Activated CD4-positive, alpha-beta T cell treated with anti-CD3 and anti-CD28 coated beads for 36 hours (primary cell): ENCODE measurements around the gene BICDL2. TPM values are rescaled to one million over a fixed set of nuclear protein-coding genes. Genes with fewer than 3 reads are reported as not detected.
A peak's percentile ranks its signal among the peaks of the same experiment; 100 is the strongest.

ENCODE experiments used
- ATAC-seq: fragments of 200-7000 bp; cut with Tn5 transposase; one replicate; pipeline ENCODE4 v1.10.0; 2021; ENCODE audit warnings: mild to moderate bottlenecking, moderate library complexity
- CTCF ChIA-PET: fragments of 350-600 bp; sonication (Branson Sonifier 250); formaldehyde crosslinking; loops from one replicate; lab custom pipeline; 2021; ENCODE audit warnings: antibody characterized with exemption; lab: Charles Lee
- POLR2A ChIA-PET: fragments of 350-600 bp; sonication (Branson Sonifier 250); formaldehyde crosslinking; loops from one replicate; lab custom pipeline; 2021; ENCODE audit warnings: antibody characterized with exemption, inconsistent platforms; lab: Charles Lee
- DNase-seq: peaks from one replicate; pipeline ENCODE4 v3.0.0-alpha.2; 2020
- H3K27ac Mint-ChIP-seq: one replicate; pipeline ENCODE4 v1.8.0; 2021; ENCODE audit warnings: mixed read lengths
- H3K27me3 Mint-ChIP-seq: one replicate; pipeline ENCODE4 v1.8.0; 2021; ENCODE audit warnings: mixed read lengths
- H3K36me3 Mint-ChIP-seq: one replicate; pipeline ENCODE4 v1.8.0; 2021; ENCODE audit warnings: low read depth, mixed read lengths
- H3K4me1 Mint-ChIP-seq: one replicate; pipeline ENCODE4 v1.8.0; 2021; ENCODE audit warnings: mixed read lengths
- H3K4me3 Mint-ChIP-seq: one replicate; pipeline ENCODE4 v1.8.0; 2021; ENCODE audit warnings: mild to moderate bottlenecking, moderate library complexity, mixed read lengths
- H3K9me3 Mint-ChIP-seq: one replicate; pipeline ENCODE4 v1.8.0; 2021; ENCODE audit warnings: low read depth, mixed read lengths
- intact Hi-C, 2 experiments: fragments of 100-400 bp; cut with DNase I in 1 of 2; cut with micrococcal nuclease in 1 of 2; formaldehyde crosslinking; loops; one replicate each; pipeline versions ENCODE4 v1.14.2 to v1.15.1; 2022 to 2024; cut with DNase I, micrococcal nuclease
- total RNA-seq, 2 experiments: library from RNA; stranded (reverse); gene quantifications; one replicate each; pipeline ENCODE4 v1.2.3, GENCODE V29; 2021

The BICDL2 gene
- total RNA-seq, 2 experiments from 2014 or later: 0.58 to 1.2 TPM

- Mint-ChIP-seq H3K4me1 (peaks cover 50% of the 10 kb centered on the region), H3K27me3 (peaks cover 4% of the 10 kb centered on the region), H3K9me3 (no peaks in the 10 kb centered on the region), H3K36me3 (peaks cover 14% of the 10 kb centered on the region), H3K4me3 (peak within 1 kb of the TSS; percentile 74), H3K27ac (peak within 1 kb of the TSS; percentile 97)
- intact Hi-C loops: loop anchor here (1.0 to 5.0 kb wide), 18 partner anchors 21 to 1283 kb away; partner anchors contain the start of genes ADCY9 (in 1 of the 2), CEMP1 (in 1 of the 2), ELOB (in 1 of the 2) and NTHL1 (in 1 of the 2)
- ATAC-seq: peak; percentile 74
- ChIA-PET CTCF (interaction anchor here (0.6 to 3.8 kb wide), 5 partner anchors 8 to 21 kb away, joined by 3 to 39 read pairs (median 6); no protein-coding TSS in a partner anchor), POLR2A (interaction anchor here (0.6 to 1.5 kb wide), 5 partner anchors 46 to 259 kb away, joined by 3 to 10 read pairs (median 3); partner anchors contain the start of gene ZNF213)
- DNase-seq: peak; percentile 99
Measured at GRCh38 chr16:3023669-3024478, 12.9 kb downstream of the BICDL2 start, which contains the start of the genes HCFC1R1 and THOC6. Gene HCFC1R1 (minus strand): TSS chr16:3023942. CDS start chr16:3023941, 1 bp downstream. Gene THOC6 (plus strand): TSS chr16:3024035. CDS start chr16:3024327, 292 bp downstream.

GRCh38 chr16:3023415-3023668 is 13.4 kb downstream of the BICDL2 start:
- peak; percentile 66 for DNase-seq
- Mint-ChIP-seq H3K27me3 (peaks cover 4% of the 10 kb centered on the region), H3K4me3 (peak overlapping the region; percentile 74), H3K36me3 (peaks cover 14% of the 10 kb centered on the region), H3K4me1 (peaks cover 51% of the 10 kb centered on the region), H3K9me3 (no peaks in the 10 kb centered on the region), H3K27ac (peak overlapping the region; percentile 97)
- intact Hi-C loops: loop anchor here (5.0 kb wide), 8 partner anchors 34 to 1284 kb away; partner anchors contain the start of genes ADCY9 (in 1 of the 2), CEMP1 (in 1 of the 2), ELOB (in 1 of the 2) and RNPS1 (in 1 of the 2)
- POLR2A ChIA-PET: interaction anchor here (0.7 to 1.2 kb wide), 3 partner anchors 47 to 75 kb away, joined by 3 read pairs; partner anchors contain the start of gene ZSCAN10
- CTCF ChIA-PET: interaction anchor here (1.0 to 3.8 kb wide), 5 partner anchors 9 to 40 kb away, joined by 3 to 39 read pairs (median 6); no protein-coding TSS in a partner anchor
- no peak for ATAC-seq

- H3K27ac Mint-ChIP-seq: peak overlapping the region; percentile 97
- no peaks in the 10 kb centered on the region for H3K9me3 Mint-ChIP-seq
- no peak for ATAC-seq
- POLR2A ChIA-PET: interaction anchor here (0.5 to 1.2 kb wide), 5 partner anchors 41 to 191 kb away, joined by 3 to 4 read pairs (median 3); partner anchors contain the start of gene ZSCAN10
- intact Hi-C loops: loop anchor here (5.0 kb wide), 8 partner anchors 34 to 1284 kb away; partner anchors contain the start of genes ADCY9 (in 1 of the 2), CEMP1 (in 1 of the 2), ELOB (in 1 of the 2) and RNPS1 (in 1 of the 2)
- peaks cover 5% of the 10 kb centered on the region for H3K27me3 Mint-ChIP-seq
- peak; percentile 43 for DNase-seq
- H3K4me1 Mint-ChIP-seq: peaks cover 53% of the 10 kb centered on the region
- H3K4me3 Mint-ChIP-seq: peak overlapping the region; percentile 74
- CTCF ChIA-PET: interaction anchor here (0.6 to 3.8 kb wide), 8 partner anchors 9 to 727 kb away, joined by 3 to 39 read pairs (median 6); no protein-coding TSS in a partner anchor
- peaks cover 14% of the 10 kb centered on the region for H3K36me3 Mint-ChIP-seq
Measured at GRCh38 chr16:3022684-3023414, 13.9 kb downstream of the BICDL2 start.

- Mint-ChIP-seq H3K4me1 (peaks cover 50% of the 10 kb centered on the region), H3K4me3 (peak overlapping the region; percentile 74), H3K9me3 (no peaks in the 10 kb centered on the region), H3K36me3 (peaks cover 14% of the 10 kb centered on the region), H3K27me3 (peaks cover 5% of the 10 kb centered on the region), H3K27ac (peak overlapping the region; percentile 97)
- DNase-seq (peak; percentile 97), ATAC-seq (peak; percentile 37)
- POLR2A ChIA-PET: interaction anchor here (0.5 to 1.3 kb wide), 7 partner anchors 14 to 192 kb away, joined by 3 to 7 read pairs (median 3); partner anchors contain the start of genes IL32 and ZSCAN10
- CTCF ChIA-PET: interaction anchor here (0.6 to 3.8 kb wide), 8 partner anchors 10 to 726 kb away, joined by 3 to 39 read pairs (median 5); no protein-coding TSS in a partner anchor
- intact Hi-C loops: loop anchor here (5.0 kb wide), 8 partner anchors 35 to 1285 kb away; partner anchors contain the start of genes ADCY9 (in 1 of the 2), CEMP1 (in 1 of the 2), ELOB (in 1 of the 2) and RNPS1 (in 1 of the 2)
Measured at GRCh38 chr16:3022208-3022683, 14.5 kb downstream of the BICDL2 start.

GRCh38 chr16:3021449-3022207 is 15.1 kb downstream of the BICDL2 start:
- Mint-ChIP-seq H3K36me3 (peaks cover 8% of the 10 kb centered on the region), H3K4me3 (peak overlapping the region; percentile 74), H3K4me1 (peaks cover 50% of the 10 kb centered on the region), H3K9me3 (no peaks in the 10 kb centered on the region), H3K27ac (peak overlapping the region; percentile 97), H3K27me3 (peaks cover 7% of the 10 kb centered on the region)
- ATAC-seq (peak; percentile 56), DNase-seq (peak; percentile 95)
- intact Hi-C loops: loop anchor here (2.0 to 5.0 kb wide), 11 partner anchors 17 to 1286 kb away; partner anchors contain the start of genes ADCY9 (in 1 of the 2), CEMP1 (in 1 of the 2), ELOB (in 1 of the 2) and FLYWCH2 (in 1 of the 2)
- POLR2A ChIA-PET: interaction anchor here (0.6 to 1.3 kb wide), 4 partner anchors 14 to 55 kb away, joined by 3 to 7 read pairs (median 3); partner anchors contain the start of gene IL32
- CTCF ChIA-PET: interaction anchor here (0.6 to 3.8 kb wide), 5 partner anchors 10 to 173 kb away, joined by 3 to 39 read pairs (median 6); no protein-coding TSS in a partner anchor

- intact Hi-C loops: loop anchor here (1.0 to 5.0 kb wide), 12 partner anchors 16 to 1286 kb away; partner anchors contain the start of genes ADCY9 (in 1 of the 2), CEMP1 (in 1 of the 2), ELOB (in 1 of the 2) and FLYWCH2 (in 1 of the 2)
- CTCF ChIA-PET: interaction anchor here (0.6 to 3.8 kb wide), 9 partner anchors 7 to 502 kb away, joined by 3 to 39 read pairs (median 4); no protein-coding TSS in a partner anchor
Measured at GRCh38 chr16:3020604-3021448, 15.9 kb downstream of the BICDL2 start.

GRCh38 chr16:3020247-3020603 is 16.5 kb downstream of the BICDL2 start, which contains the start of gene TNFRSF12A:
Gene TNFRSF12A (plus strand): TSS chr16:3020368. CDS start chr16:3020398, 30 bp downstream.
- Mint-ChIP-seq H3K4me1 (peaks cover 46% of the 10 kb centered on the region), H3K27ac (peak within 1 kb of the TSS; percentile 97), H3K9me3 (no peaks in the 10 kb centered on the region), H3K4me3 (peak within 1 kb of the TSS; percentile 74), H3K27me3 (peaks cover 7% of the 10 kb centered on the region), H3K36me3 (peaks cover 2% of the 10 kb centered on the region)
- CTCF ChIA-PET: interaction anchor here (0.6 to 3.8 kb wide), 8 partner anchors 8 to 503 kb away, joined by 3 to 39 read pairs (median 4); no protein-coding TSS in a partner anchor
- DNase-seq: peak; percentile 85
- intact Hi-C loops: loop anchor here (1.0 to 5.0 kb wide), 12 partner anchors 15 to 1287 kb away; partner anchors contain the start of genes ADCY9 (in 1 of the 2), CEMP1 (in 1 of the 2), ELOB (in 1 of the 2) and FLYWCH2 (in 1 of the 2)
- POLR2A ChIA-PET: interaction anchor here (0.6 to 1.8 kb wide), 3 partner anchors 9 to 16 kb away, joined by 3 to 4 read pairs (median 3); no protein-coding TSS in a partner anchor
- peak; percentile 2 for ATAC-seq

More at GRCh38 chr16:3020604-3021448, 15.9 kb downstream of the BICDL2 start:
- no peaks in the 10 kb centered on the region for H3K9me3 Mint-ChIP-seq
- H3K4me3 Mint-ChIP-seq: peak overlapping the region; percentile 74
- H3K27me3 Mint-ChIP-seq: peaks cover 7% of the 10 kb centered on the region
- H3K27ac Mint-ChIP-seq: peak overlapping the region; percentile 97
- peaks cover 2% of the 10 kb centered on the region for H3K36me3 Mint-ChIP-seq
- POLR2A ChIA-PET: interaction anchor here (0.6 to 1.8 kb wide), 5 partner anchors 13 to 55 kb away, joined by 3 to 7 read pairs (median 3); partner anchors contain the start of gene IL32
- H3K4me1 Mint-ChIP-seq: peaks cover 50% of the 10 kb centered on the region
- ATAC-seq: peak; percentile 3
- peak; percentile 77 for DNase-seq

GRCh38 chr16:3019594-3020246 is 17.0 kb downstream of the BICDL2 start:
- CTCF ChIA-PET: interaction anchor here (0.6 to 3.8 kb wide), 10 partner anchors 8 to 504 kb away, joined by 3 to 39 read pairs (median 3); no protein-coding TSS in a partner anchor
- Mint-ChIP-seq H3K4me1 (peaks cover 46% of the 10 kb centered on the region), H3K27ac (peak overlapping the region; percentile 77), H3K36me3 (peaks cover 2% of the 10 kb centered on the region), H3K27me3 (peaks cover 7% of the 10 kb centered on the region), H3K4me3 (peak overlapping the region; percentile 74), H3K9me3 (no peaks in the 10 kb centered on the region)
- DNase-seq (no peak), ATAC-seq (no peak)
- intact Hi-C loops: loop anchor here (1.0 to 5.0 kb wide), 12 partner anchors 15 to 1288 kb away; partner anchors contain the start of genes ADCY9 (in 1 of the 2), CEMP1 (in 1 of the 2), ELOB (in 1 of the 2) and FLYWCH2 (in 1 of the 2)
- POLR2A ChIA-PET: interaction anchor here (0.6 to 1.8 kb wide), 3 partner anchors 9 to 16 kb away, joined by 3 to 4 read pairs (median 3); no protein-coding TSS in a partner anchor
